Activated CD8-positive, alpha-beta memory T cell treated with anti-CD3 and anti-CD28 coated beads, Interleukin-2, amount 50 U/mL, for 1 hour (primary cell): ENCODE results near the gene PLD5.
"Not testable (repeated sequence)": the region's sequence is repeated elsewhere in the genome, so short reads cannot be mapped to it uniquely, and the experiment has no call there.

Experiments
- DNase-seq: peaks from one replicate; pipeline ENCODE4 v3.0.0-alpha.2; 2020; ENCODE audit errors: extremely low read depth

Gene PLD5

DNA sequence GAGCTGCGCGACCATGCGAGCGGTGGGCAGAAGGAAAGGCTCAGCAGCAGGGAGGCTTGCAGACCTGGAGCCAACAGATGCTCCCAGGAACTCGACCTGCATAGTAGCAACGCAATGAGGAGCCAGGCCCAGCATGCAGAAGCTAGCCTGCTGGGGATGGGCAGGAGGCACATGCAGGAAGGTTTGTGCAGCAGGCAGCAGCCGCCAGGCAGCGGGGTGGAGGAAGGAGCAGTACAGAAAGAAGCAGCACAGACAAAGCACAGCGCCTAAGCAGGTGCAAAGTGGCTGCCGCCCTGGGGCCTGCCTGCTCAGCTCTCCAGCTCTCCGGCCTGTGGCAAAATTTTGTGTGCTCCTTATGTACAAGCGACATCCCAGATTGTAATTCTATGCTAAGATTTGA is 312.1 kb downstream of the PLD5 start:
- DNase-seq, result no peak

DNA sequence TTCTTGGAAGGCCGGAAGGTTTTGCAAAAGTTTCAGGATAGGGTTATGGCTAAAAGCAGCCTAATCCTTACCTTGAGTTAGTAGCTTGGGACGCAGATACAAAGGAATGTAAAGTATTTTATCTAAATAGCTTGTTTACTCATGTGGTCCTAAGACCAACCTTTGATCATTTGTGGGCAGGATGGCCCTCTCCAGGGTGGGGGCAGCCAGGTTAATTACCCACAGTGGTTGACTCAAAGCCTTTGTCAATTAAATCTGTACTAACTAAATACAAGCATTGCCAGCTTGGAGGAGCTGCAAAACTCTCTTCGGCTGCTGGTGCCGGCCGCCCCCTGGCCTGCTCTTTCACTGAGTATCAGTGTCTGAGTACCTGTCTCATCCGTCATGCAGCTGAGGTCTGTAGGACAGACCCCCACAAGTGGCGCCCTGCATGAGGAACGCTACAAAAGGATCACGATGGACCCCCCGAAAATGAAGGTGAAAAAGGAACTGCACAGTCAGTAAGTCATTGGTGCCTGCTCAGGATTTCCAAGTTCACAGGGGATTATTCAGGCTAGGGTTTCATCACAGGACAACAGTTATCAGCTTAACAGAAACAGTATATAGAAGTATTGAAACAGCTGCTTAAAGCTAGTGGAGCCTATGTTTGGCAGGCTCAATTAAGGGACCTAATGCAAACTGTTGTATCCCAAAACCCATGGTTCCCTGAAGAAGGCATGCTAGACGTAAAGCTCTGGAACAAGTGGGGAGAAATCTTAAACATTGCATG is 313.1 kb downstream of the PLD5 start:
- no peak for DNase-seq

DNA sequence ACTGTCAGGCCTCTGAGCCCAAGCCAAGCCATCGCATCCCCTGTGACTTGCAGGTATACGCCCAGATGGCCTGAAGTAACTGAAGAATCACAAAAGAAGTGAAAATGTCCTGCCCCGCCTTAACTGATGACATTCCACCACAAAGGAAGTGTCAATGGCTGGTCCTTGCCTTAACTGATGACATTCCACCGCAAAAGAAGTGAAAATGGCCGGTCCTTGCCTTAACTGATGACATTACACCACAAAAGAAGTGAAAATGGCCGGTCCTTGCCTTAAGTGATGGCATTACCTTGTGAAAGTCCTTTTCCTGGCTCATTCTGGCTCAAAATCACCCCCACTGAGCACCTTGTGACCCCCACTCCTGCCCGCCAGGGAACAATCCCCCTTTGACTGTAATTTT is 314.2 kb downstream of the PLD5 start:
- DNase-seq, result not testable (repeated sequence)

DNA sequence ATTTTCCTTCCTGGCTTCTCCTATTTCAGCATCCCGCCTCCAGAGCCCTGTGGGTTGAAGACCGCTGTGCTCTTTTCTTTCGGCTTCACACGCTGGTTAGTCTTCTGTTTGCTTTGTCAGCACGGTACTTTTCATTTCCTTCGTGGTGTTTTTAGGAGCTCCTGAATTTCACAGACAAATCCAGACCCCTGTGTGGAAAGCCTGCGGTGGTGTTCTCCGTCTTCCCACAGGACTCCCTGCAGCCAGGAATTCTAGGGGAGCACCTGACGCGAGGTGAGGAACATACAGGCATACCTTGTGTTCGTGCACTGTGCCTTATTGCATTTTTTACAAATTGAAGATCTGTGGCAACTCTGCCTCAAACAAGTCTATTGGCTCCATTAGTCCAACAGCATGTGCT is 315.4 kb downstream of the PLD5 start:
- DNase-seq, result no peak

DNA sequence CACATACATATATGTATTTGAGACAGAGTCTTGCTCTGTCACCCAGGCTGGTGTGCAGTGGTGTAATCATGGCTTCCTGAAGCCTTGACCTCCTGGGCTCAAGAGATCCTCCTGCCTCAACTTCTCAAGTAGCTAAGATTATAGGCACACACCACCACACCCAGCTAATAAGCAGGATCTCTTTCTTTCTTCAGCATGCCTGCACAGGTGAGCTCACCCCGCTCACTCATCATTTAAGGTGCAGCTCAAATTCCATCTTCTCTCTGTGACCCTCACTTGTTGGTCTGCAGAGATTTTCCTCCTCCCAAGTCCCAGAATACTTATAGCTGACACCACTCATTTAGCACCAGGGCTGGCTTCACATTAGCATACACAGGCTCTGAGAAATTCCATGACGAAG is 316.5 kb downstream of the PLD5 start:
- no peak for DNase-seq

DNA sequence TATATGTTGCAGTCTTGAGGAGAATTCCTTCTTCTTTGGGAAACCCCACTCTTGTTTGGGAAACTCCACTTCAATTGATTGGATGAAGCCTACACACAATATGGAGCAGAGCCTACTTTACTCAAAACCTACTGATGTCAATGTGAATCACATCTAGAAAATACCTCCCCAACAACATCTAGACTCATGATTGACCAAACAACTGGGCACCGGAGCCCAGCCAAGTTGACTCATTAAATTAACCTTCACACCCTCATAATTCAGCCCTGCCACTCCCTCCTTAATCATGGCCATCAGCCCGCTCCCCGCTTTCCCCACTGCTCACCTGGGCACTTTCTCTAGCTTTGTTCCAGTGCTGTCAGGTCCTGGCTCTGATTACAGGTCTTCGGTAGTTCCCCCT is 317.5 kb downstream of the PLD5 start:
- DNase-seq, result no peak

DNA sequence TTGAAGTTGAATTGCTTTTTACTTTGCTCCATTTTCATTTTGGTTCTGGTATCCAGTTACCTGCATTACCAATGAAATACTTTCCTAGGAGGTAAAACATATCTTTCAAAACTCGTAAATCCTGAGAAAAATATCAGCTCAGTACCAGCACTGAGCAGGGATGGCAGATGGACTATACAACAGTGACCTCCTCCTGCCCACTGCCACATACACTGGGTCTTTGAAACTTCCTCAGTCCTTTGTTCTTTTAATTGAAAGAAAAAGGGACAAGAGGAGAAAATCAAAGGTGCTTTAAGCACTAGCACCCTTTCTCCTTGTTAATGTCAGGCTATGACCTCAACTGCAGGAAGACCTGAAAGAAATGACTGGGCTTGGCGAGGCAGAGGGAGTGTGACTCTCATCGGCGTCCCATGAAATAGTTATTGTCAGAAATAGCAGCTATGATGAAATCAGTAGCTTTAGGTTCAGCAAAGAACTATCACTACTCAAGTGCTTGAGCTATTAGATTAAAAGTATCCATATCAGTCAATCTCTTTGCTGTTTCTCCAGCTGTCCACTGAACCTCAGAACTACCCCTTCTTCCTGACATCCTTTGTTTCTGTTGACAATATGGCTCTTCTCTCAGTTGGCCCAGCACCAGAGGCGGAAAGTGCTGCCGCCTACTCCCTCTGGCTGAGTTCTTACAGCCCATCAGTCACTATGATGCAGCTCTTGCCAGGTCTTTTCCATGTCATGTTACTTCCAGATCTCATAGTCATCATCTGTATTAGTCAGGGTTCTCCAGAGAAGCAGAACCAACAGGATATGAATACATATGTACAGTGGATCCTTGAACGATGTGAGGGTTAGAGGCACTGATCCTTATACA is 318.6 kb downstream of the PLD5 start:
- DNase-seq, result no peak

DNA sequence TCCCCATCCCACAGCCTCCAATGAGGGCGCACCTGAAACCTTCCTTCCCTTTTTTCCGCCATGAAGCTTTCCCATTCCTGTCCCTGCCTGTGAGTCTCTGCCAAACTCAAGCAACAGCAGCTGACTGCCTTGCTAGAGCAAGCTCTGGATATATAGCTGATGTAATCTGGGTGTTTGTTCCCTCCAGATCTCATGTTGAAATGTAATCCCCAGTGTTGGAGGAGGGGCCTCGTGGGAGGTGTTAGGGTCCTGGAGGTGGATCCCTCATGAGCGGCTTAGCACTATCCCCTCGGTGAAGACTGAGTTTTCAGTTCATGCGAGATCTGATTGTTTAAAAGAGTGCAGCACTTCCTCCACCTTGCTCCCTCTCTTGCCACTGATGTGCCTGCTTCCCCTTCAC is 321.2 kb downstream of the PLD5 start:
- DNase-seq, result no peak

DNA sequence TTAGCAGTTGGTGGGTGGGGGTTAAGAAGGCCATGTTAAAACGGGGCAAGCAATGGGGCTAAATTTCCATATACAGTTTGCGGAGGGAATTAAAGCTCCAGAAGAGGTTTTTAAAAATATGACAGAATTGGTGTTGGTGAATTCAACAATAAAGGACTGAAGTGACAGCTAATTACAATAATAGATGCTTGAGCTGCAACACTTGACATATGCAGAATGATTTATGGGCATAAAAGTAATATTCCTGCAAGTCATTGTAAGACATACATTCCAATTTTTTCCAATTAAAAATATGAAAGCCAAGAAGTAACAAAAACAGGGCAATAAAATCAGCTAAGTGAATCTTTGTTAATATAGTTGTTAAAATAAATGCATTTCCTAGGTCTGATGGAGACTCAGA is 323.4 kb downstream of the PLD5 start:
- DNase-seq, result no peak

DNA sequence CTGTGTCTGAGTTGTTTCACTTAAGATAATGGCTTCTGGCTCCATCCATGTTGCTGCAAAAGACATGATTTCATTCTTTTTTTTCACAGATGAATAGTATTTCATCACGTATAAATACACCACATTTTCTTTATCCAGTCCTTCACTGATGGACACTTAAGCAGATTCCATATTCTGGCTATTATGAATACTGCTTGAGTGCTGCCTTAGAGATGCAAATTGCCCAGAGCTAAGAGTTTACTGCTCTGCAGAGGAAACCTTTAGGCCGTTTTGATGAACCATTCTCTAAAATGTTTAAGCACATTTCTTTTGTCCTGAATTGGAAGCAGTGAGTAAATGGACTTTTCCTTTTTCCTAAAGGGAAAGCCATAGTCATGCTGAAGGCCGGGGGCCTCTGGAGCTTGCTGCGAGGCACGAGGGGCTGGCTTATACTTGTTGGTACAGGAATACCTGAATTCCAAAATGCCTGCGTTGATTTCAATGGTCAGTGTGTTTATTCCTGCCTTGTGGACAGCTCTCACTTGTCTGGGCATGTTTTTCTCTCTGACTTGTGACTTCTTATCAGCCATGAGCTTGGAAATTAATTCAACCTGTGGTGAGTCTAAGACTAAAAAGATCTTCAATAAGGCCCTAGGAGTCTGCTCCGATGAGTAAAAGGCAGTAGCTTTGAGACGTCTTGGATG is 324.6 kb downstream of the PLD5 start:
- no peak for DNase-seq

DNA sequence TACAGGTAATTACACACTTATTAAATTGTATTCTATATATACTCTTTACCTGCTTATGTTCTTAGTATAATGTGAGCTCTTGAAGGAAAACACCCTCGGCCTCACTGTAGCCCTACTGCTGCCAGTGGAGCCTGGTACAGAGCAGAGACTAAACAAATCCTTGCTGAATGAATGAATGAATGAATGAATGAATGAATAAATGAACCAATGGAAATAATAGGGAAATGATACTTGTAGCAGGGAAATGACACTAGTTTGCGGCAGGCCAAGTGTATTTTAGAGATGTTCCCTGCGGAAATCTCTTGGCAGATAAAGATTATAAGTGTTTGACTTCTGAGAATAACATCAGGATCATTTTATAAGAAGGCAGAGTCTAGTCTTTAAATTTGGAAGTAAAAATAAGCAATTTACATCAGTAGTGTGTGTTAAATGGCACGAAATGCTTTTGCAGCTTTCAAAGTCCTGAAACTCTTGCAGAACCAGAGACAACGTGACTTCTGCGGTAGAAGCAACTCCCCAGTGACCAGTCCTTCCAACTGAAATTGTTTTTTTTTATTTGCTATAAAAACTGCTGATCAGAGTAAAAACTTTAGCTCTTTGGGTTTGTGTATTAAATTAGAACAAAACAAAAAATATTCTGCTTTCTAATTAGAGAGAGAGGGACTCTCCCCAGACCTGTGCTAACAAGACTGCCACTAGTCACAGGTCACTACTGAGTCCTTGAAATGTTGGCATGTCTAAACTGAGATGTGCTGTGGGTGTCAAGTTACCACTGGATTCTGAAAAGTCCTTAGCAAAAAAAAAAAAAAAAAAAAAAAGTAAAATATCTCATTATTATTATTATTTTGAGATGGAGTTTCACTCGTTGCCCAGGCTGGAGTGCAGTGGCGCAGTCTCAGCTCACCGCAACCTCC is 326.3 kb downstream of the PLD5 start:
- no peak for DNase-seq

DNA sequence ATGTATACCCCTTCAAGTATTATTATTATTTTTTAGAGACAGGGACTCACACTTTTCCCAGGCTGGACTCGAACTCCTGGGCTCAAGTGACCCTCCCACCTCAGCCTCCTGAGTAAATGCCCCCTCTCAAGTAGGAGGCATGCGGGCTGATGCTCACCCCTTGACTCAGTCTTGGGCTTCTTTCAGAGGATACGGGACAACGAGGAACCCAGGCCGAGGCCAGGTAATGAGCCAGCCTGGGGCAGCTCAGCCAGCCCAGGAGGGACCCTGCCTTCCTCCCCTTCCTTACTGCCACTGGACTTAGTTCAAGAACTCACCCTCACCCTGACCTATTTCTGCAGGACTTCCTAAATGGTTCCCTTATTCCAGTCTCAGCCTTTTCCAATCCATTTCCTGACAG is 327.6 kb downstream of the PLD5 start:
- no peak for DNase-seq

DNA sequence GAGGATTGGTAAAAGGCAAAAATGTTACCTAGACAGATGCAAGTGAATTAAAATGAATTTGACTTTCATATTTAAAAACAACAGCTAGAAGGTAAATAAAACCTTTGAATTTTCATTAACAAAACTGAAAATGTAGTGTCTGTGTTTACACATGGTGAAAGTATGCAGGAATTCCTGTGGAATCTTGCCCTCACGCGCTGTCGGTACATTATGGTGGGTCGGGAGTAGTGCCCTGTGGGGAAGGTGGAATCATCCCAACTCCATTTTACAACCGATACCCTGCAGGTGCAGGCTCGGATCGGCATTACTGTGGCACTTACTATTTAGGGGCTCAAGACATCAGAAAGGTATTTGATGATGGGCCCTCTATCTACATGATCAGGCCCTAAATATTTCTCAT is 328.4 kb downstream of the PLD5 start:
- DNase-seq, result no peak

DNA sequence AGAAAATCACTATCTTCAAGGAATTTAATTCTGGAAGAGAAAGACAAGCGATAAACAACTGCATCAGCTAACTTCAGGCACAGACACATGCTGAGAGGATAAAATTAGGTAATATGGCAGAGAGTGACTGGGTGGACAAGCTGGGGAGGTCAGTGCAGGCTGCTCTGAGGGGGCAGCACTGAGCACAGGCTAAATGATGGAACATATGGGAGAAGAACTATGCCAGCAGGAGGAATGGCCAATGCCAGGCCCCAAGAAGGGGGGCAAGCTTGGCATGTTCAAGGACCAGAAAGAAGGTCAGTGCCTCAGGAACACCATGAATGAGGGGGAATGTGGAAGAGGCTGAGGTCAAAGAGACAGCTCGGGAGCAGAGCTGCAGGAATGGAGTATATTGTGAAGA is 334.9 kb downstream of the PLD5 start:
- no peak for DNase-seq

DNA sequence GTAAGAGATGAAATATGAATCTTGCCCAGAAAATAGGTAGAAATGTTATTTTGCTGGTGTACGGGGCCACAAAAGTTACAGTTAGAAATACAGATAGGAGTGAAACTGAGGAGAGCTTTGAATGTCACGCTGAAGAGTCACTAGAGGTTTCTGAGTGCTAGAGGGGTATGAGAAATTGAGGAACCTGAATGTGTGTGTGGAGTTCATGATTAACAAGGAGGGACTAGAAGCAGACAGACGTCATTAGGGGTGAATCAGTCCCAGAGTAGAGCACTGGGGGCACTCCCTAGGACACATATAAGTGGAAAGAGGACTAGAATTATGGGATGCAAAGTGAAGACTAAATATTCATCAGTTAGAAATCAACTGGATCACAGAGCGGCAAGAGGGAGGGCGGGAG is 336.7 kb downstream of the PLD5 start:
- no peak for DNase-seq

DNA sequence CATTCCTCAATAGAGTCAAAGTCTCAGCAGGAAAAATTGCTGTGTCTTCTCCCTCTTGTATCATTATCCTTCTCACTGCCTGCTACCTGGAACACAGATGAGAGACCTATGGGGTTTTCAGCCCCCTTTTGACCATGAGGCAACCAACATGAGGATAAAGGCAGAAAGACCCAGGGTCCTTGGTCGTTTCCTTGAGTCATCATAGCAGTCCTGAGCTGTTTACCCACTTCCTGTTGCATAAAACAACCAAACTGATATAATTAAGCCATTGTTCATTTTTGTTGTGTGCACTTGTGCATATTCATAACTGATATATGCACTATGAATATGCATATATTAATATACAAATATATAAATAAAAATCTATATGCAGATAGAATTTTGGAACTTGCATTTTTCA is 337.3 kb downstream of the PLD5 start:
- DNase-seq, result no peak

DNA sequence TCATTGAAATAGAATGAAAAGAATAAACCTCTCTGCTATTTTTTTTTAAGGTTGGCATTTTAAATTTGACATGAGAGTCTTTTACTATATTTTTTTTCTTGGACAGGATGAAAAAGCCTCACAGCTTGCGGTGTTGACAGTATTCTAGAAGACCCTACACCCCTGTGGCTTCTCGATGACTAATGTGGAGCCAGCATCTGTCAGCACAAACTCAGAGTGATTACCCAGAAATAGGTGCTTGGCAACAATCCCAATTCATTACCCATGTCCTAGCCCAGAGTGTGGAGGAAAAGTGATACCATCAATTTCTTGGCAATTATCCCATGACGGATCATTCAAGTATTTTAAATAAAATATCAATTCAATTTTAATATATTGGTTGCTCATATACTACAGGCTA is 338.8 kb downstream of the PLD5 start:
- no peak for DNase-seq

DNA sequence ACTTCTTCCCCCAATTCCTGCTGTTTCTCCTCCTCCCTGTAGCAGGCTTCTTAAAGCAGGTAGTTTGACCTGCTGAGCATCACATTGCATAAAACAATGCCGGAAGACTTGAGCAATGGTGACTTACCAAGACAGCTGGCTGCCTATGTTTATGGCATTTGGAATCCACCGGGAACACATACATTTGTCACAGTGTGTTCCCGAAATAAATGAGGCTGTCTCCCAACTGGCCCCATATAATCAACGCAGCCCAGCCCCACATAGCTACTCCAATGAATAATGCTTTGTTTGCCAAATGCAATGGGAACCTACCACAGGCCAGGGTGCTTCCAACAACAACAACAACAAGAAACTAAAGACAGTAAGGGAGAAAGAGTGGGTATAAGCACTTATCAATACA is 339.5 kb downstream of the PLD5 start:
- no peak for DNase-seq

DNA sequence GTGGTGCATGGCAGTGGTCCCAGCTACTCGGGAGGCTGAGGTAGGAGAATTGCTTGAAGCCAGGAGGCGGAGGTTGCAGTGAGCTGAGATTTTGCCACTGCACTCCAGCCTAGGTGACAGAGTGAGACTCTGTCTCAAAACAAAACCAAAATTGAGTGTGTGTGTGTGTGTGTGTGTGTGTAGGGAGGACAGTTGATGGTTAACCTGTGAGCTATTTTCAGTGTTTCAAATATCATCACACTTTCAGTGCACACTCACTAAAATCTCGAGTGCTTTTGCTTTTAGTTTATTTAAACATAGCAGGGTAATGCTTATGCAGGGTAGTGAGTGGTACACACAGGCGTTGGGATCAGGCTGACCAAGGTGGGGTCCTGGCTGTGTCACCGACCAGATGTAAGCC is 344.7 kb downstream of the PLD5 start:
- not testable (repeated sequence) for DNase-seq

DNA sequence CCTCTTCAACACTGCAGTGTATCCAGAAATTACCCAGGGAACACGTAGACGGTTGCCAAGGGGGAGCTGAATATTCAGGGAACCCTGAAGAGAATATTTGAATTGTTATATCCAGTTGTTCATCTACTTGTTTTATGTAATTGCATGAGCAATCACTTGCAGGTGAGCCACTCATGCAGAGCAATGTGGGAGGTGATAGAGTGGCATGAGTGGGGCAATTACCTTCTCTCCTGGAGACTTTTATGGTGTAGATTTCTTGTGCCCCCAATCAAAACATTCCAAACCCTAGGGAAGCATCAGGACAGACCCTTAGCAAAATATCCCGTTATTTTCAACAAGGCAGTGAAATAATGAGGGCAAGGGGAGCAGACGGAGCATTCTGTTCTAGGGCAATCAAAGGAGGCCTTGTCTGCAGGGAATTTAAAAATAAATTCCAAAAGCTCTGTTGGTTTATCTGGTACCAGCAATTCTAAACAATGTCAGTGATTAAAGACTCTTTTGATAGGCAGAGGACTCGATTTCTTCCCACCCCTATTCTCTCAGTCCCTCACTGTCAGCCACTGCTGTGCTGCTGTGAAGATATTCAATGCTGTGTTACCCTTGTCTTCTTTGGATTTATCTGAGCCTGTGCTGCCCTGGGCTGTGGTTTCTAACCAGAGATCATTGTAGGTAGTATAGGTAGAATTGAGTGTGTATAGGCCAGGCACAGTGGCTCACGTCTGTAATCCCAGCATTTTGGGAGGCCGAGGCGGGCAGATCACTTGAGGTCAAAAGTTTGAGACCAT is 345.4 kb downstream of the PLD5 start:
- no peak for DNase-seq

DNA sequence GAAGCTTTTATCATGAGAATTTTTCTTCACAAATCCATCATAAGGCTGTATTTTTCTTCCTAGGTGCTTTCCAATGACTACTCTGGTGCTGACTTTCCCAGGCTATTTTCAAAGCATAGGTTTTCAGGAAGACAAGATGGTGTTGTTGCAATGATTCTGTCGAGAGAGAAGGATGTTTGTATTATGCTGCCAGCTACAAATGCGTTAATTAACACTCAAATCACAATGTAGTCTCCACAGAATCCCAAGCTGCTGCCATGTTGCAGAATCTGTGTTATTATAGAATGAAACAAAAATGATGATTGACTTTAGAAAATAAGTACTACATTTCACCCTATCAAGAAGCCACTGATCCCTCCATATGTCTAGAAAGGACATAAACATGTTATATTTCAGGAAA is 346.1 kb downstream of the PLD5 start:
- DNase-seq, result no peak
